WTC11 (cell line): Measurements from ENCODE around the gene IER2.

ENCODE experiments used
- ATF1 ChIP-seq: sonication (generic); formaldehyde crosslinking; IDR thresholded peaks from 2 replicates; pipeline ENCODE4 v1.8.1; 2023; ENCODE audit warnings: mild to moderate bottlenecking, moderate library complexity, missing genetic modification reagents
- EMX1 ChIP-seq: fragments of 250-450 bp; sonication (Bioruptor Pico); IDR thresholded peaks from 2 replicates; pipeline ENCODE4 v1.8.0; 2021; ENCODE audit warnings: mild to moderate bottlenecking
- MLX ChIP-seq: sonication (generic); formaldehyde crosslinking; IDR thresholded peaks from 2 replicates; pipeline ENCODE4 v1.8.1; 2023; ENCODE audit warnings: mild to moderate bottlenecking, missing genetic modification reagents, moderate library complexity
- NR3C1 ChIP-seq: sonication (generic); formaldehyde crosslinking; conservative IDR thresholded peaks from 2 replicates; pipeline ENCODE4 v1.8.1; 2023; ENCODE audit warnings: low read depth, mild to moderate bottlenecking, missing genetic modification reagents
- PREB ChIP-seq: sonication (generic); formaldehyde crosslinking; IDR thresholded peaks from 2 replicates; pipeline ENCODE4 v1.8.1; 2022; ENCODE audit warnings: mild to moderate bottlenecking, missing genetic modification reagents, moderate library complexity, borderline replicate concordance
- TEAD1 ChIP-seq: sonication (generic); formaldehyde crosslinking; IDR thresholded peaks from 2 replicates; pipeline ENCODE4 v1.8.0; 2022; ENCODE audit warnings: mild to moderate bottlenecking, missing genetic modification reagents
- ZMAT4 ChIP-seq: fragments of 250-450 bp; sonication (Bioruptor Pico); IDR thresholded peaks from 2 replicates; pipeline ENCODE4 v1.9.0; 2021; ENCODE audit warnings: mild to moderate bottlenecking
- ZNF138 ChIP-seq: sonication (generic); formaldehyde crosslinking; conservative IDR thresholded peaks from 2 replicates; pipeline ENCODE4 v1.8.1; 2022; ENCODE audit warnings: mild to moderate bottlenecking, moderate library complexity, missing genetic modification reagents
- TF ChIP-seq, protein P1 (sequence below): sonication (generic); formaldehyde crosslinking; IDR thresholded peaks from 2 replicates; pipeline ENCODE4 v1.8.1; 2023; ENCODE audit warnings: mild to moderate bottlenecking, missing genetic modification reagents, moderate library complexity
- TF ChIP-seq, protein P2 (sequence below): fragments of 200-600 bp; IDR thresholded peaks from 2 replicates; pipeline ENCODE4 v1.8.0; 2022; ENCODE audit warnings: antibody characterized with exemption

DNA sequence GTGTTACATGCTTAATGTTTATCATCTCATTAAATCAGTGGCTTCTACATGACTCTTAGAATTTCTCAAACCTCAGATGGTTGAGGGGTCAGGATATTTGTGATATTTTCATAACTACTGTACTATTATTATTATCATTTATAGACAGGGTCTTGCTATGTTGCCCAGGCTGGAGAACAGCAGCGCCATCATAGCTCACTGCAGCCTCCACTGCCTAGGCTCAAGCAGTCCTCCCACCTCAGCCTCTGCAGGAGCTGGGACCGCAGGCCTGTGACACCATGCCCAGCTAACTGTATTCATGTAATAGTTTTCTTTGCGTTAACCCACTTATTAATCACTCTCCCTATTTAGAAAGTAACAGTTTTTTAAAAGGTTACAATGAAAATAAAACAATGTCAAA is 9.5 kb downstream of the IER2 start:
- TF ChIP-seq EMX1 (no peak), ZNF138 (no peak), PREB (CRISPR knock-in tag) (no peak), MLX (CRISPR knock-in tag) (no peak), NR3C1 (CRISPR knock-in tag) (no peak), ZMAT4 (no peak), TEAD1 (CRISPR knock-in tag) (no peak), ATF1 (CRISPR knock-in tag) (no peak)
- TF ChIP-seq, protein P1, sequence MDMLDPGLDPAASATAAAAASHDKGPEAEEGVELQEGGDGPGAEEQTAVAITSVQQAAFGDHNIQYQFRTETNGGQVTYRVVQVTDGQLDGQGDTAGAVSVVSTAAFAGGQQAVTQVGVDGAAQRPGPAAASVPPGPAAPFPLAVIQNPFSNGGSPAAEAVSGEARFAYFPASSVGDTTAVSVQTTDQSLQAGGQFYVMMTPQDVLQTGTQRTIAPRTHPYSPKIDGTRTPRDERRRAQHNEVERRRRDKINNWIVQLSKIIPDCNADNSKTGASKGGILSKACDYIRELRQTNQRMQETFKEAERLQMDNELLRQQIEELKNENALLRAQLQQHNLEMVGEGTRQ (CRISPR knock-in tag), result no peak
- TF ChIP-seq, protein P2, sequence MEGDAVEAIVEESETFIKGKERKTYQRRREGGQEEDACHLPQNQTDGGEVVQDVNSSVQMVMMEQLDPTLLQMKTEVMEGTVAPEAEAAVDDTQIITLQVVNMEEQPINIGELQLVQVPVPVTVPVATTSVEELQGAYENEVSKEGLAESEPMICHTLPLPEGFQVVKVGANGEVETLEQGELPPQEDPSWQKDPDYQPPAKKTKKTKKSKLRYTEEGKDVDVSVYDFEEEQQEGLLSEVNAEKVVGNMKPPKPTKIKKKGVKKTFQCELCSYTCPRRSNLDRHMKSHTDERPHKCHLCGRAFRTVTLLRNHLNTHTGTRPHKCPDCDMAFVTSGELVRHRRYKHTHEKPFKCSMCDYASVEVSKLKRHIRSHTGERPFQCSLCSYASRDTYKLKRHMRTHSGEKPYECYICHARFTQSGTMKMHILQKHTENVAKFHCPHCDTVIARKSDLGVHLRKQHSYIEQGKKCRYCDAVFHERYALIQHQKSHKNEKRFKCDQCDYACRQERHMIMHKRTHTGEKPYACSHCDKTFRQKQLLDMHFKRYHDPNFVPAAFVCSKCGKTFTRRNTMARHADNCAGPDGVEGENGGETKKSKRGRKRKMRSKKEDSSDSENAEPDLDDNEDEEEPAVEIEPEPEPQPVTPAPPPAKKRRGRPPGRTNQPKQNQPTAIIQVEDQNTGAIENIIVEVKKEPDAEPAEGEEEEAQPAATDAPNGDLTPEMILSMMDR, result no peak
